Measurements from ENCODE around the gene C1QC. TPM values are rescaled to one million over a fixed set of nuclear protein-coding genes. Genes with fewer than 3 reads are reported as not detected.

The C1QC gene
- total and polyA plus RNA-seq, 11 donors, result 13.9 to 674 (median 50.0) TPM

- ATAC-seq (no peak), DNase-seq (no peak)
- intact Hi-C loops (cut with DNase I), result no loop called here
- Histone ChIP-seq H3K27ac (no peak overlapping the region), H3K36me3 (no peaks in the 10 kb centered on the region), H3K4me1 (no peaks in the 10 kb centered on the region), H3K9me3 (no peaks in the 10 kb centered on the region), H3K4me3 (no peak overlapping the region), H3K27me3 (peaks cover 3 to 79% (median 22%) of the 10 kb centered on the region in 9 donors)
- WGBS, 4 donors, result 61 to 71% (median 66%) methylated on average over 3 to 5 of the region's 5 CpGs
- TF ChIP-seq POLR2A (IDR thresholded peaks at IDR 0.05), result no peak
- TF ChIP-seq CTCF (IDR thresholded peaks at IDR 0.05), result no peak
These were observed 29.9 kb upstream of the C1QC start for GRCh38 chr1:22613572-22613918.

- 46 to 70% (median 52%) methylated on average over 2 to 12 of the region's 12 CpGs for whole genome bisulfite sequencing, 4 donors
- intact Hi-C loops (cut with DNase I), result no loop called here
- Histone ChIP-seq H3K4me3 (no peak overlapping the region), H3K9me3 (no peaks in the 10 kb centered on the region), H3K4me1 (no peaks in the 10 kb centered on the region), H3K27ac (no peak overlapping the region), H3K36me3 (no peaks in the 10 kb centered on the region), H3K27me3 (peaks cover 5 to 80% (median 22%) of the 10 kb centered on the region in 9 donors)
- DNase-seq (no peak), ATAC-seq (no peak)
- no peak for TF ChIP-seq POLR2A (IDR thresholded peaks at IDR 0.05)
- no peak for TF ChIP-seq CTCF (IDR thresholded peaks at IDR 0.05)
These were observed 29.5 kb upstream of the C1QC start for GRCh38 chr1:22613951-22614350.

- no peaks in the 10 kb centered on the region for H3K36me3 ChIP-seq
- no peak overlapping the region for H3K27ac ChIP-seq
- WGBS, 4 donors, result 56 to 88% (median 66%) methylated on average over 2 of the region's 2 CpGs
- ATAC-seq, result no peak
- peaks cover 0 to 85% (median 18%) of the 10 kb centered on the region in 9 donors for H3K27me3 ChIP-seq
- no peaks in the 10 kb centered on the region for H3K4me1 ChIP-seq
- no peak for DNase-seq
- intact Hi-C loops (cut with DNase I), result no loop called here
- H3K9me3 ChIP-seq, result no peaks in the 10 kb centered on the region
- TF ChIP-seq CTCF (IDR thresholded peaks at IDR 0.05) (no peak), POLR2A (IDR thresholded peaks at IDR 0.05) (no peak)
- H3K4me3 ChIP-seq, result no peak overlapping the region
These were observed 27.5 kb upstream of the C1QC start for GRCh38 chr1:22615886-22616285.

GRCh38 chr1:22616571-22616970, 26.9 kb upstream of the C1QC start:
- Histone ChIP-seq H3K36me3 (no peaks in the 10 kb centered on the region), H3K9me3 (no peaks in the 10 kb centered on the region), H3K4me3 (no peak overlapping the region), H3K4me1 (no peaks in the 10 kb centered on the region), H3K27ac (no peak overlapping the region), H3K27me3 (peaks cover 0 to 90% (median 18%) of the 10 kb centered on the region in 9 donors)
- intact Hi-C loops (cut with DNase I), result no loop called here
- no peak for DNase-seq
- no peak for TF ChIP-seq POLR2A (IDR thresholded peaks at IDR 0.05)
- TF ChIP-seq CTCF (IDR thresholded peaks at IDR 0.05), result no peak
- WGBS, 4 donors, result 17 to 49% (median 45%) methylated on average over 4 to 11 of the region's 11 CpGs
- ATAC-seq, result no peak
